NCI-H2107 treated with DMSO at 0.1 percent for 48 hours (cell line): ENCODE results near the gene ADORA2A.

Experiments
- DNase-seq: peaks from one replicate; lab custom pipeline; 2025; ENCODE audit not compliant: unreplicated experiment; lab: John Stamatoyannopoulos, UW

Gene ADORA2A

DNA sequence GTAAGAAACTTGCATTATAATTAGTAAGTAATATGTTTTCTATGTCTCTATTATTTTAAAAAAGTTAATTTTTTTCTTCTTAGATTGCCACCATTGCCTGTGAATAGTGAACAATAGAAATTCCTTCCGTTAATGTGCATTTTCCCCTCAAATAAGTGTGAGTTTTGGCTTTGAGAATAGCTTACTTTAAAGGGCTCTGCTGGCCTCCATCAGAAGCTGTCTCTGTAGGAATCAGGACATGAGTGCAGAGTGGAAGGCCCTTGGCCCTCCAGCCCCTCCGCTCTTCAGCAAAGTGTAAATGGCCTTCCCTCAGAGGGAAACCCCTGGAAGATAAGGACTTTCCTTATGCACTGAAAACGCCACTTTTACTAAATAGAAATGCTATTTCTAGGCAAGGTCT, 24.1 kb upstream of the ADORA2A start:
- DNase-seq: no peak

- no peak for DNase-seq
Measured at GRCh38 chr22:24404561-24405275, 22.7 kb upstream of the ADORA2A start.

- no peak for DNase-seq
Measured at GRCh38 chr22:24405631-24406321, 21.6 kb upstream of the ADORA2A start.

GRCh38 chr22:24406322-24407277, 20.8 kb upstream of the ADORA2A start:
- no peak for DNase-seq

DNA sequence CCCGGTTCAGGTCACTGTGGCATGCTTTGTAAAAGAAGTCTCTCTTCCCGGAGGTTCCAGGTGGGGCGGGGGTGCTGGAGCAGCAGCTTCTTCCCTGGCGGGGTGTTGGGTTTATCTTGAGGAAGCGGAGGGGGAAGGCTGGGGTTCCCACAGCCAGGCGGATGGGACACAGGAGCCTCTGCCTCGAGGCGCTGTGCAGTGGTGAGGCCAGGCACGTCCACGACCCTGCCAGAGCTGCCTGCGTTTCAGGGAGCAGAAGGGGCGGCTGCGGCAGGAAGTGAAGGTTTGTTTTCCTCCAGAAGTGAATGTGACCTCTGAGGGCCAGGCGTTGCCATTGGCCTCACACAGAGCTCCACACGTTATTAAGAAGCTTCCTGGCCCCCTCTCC, 20.1 kb upstream of the ADORA2A start:
- DNase-seq: no peak

DNA sequence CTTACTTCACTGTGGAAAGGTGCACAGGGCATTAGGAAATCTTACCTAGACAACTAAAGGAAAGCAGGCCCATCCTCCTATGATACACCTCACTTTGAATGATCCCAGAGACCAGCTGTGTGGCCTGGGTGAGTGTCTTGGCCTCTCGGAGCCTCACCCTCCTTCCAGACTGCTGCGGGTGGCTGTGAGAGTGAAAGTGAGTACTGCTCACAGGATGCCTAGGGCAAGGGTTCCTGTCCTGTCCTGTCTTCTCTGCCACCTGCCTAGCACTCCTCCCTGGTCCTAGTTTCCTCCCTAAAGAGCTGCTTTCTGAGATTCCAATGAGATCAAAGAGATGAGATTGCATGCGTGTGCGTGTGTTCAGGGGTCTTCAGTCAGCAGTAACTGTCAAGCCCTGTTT, 19.5 kb upstream of the ADORA2A start:
- no peak for DNase-seq

- DNase-seq: no peak
Measured at GRCh38 chr22:24408630-24409029, 18.8 kb upstream of the ADORA2A start.

GRCh38 chr22:24409707-24410106, 17.7 kb upstream of the ADORA2A start:
- no peak for DNase-seq

- DNase-seq: no peak
Measured at GRCh38 chr22:24410110-24410856, 17.1 kb upstream of the ADORA2A start.

GRCh38 chr22:24411256-24412004, 16.0 kb upstream of the ADORA2A start:
- DNase-seq: no peak

DNA sequence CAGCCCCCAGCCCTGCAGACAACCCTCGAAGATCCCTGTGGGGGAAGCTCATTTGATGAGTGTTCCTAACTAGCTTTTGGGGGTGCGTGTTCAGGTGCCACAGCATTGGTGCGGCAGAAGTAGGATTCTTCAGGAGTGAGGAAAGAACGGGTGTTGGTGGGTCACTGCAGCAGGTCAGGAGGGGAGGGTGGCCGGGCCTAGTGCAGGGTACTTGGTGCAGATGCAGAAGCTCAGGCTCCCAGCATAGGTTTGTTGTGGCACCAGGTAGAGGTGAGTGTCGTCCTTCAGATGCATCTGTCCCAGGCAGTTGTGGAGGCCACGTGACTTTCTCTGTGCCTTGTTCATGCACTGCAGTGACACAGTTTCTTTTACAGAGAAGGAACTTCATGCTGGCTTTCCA, 15.1 kb upstream of the ADORA2A start:
- DNase-seq: no peak

DNA sequence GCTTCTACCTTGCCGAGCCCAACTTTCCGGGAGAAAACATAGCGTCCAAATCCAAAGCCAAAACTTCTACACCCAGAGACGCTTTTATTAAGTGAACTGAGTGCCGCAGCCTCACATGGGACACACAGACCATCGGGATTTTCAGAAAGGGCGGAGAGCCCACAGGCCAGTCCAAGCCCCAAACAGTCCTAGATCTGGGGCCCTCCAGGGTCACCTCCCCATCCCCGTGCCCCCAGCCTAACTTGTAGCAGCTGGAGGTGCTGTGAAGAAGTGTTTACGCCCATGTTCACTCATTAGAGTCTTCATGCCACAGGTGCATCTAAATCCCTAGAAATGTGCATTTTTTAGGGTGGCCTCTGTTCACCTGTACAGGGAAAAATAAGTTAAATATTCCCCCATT, 14.1 kb upstream of the ADORA2A start:
- no peak for DNase-seq

DNA sequence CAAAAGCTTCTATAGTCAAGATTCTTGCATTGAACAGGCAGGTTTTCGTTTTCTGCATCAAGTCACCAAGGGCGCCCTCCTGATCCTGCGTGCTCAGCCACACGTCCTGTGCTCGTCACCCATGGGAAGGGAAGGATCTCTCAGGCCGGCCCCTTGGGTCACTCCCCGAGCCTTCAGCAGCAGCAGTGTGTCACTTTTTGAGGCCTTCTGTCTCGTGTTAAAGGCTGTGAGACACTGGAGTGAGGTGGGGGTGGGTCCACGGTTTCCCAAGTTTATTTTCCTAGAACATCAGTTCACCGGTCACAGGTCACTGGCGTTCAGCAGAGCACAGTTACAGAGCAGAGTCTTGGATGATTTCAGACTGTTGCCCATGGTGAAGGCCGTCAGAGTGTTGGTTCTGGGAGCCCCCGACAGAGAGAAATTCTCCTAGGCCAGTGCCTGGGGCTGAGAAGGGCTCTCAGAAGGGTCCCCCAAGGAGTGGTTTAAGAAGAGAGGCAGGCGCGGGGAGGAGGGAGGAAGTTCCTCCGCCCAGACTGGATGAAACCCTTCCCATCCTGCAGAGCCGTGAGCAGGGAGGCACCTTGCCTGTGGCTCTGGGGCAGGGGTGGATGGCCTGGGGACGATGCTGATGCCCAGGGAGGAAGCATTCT, 13.5 kb upstream of the ADORA2A start:
- no peak for DNase-seq

- no peak for DNase-seq
Measured at GRCh38 chr22:24414523-24414922, 12.9 kb upstream of the ADORA2A start.

GRCh38 chr22:24414984-24415945, 12.1 kb upstream of the ADORA2A start:
- no peak for DNase-seq

DNA sequence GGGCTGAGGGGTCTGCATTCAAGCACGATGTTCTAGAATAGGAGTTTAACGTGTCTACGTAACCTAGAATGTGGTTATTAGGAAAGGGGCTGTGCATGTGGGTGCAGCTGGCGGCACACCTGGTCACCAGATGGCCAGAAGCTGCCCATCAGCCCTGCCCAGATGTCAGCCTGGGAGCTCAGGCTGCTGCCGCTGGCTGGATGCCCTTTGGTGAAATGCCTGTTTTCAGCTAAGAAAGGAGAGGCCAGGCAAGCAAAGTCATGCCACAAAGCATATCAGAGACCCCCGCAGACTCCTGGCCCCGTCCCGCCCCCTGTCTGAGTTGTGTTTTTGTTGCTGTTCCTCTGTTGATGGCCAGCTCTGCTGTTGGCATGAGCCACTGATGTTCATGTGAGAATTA, 11.3 kb upstream of the ADORA2A start:
- DNase-seq: no peak

GRCh38 chr22:24416611-24417010, 10.8 kb upstream of the ADORA2A start:
- DNase-seq: no peak

DNA sequence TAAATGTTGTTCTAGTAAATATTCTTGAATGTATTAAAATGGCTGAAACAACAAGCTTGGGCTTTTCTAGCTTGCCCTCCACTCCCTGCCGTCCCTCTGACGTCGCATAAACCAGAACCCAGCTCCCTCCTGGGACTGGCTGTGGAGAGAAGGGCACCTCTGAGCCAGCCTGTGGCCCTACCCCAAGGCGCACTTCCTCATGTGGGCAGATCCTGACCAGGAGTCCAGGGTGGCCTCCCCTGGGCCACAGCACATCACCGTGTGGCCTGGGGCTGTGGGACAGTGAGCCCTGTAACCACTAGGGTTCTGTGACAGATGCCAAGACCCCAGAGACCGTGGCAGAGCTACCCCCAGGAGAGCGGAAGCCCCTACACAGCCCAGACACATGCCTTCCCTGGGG, 10.2 kb upstream of the ADORA2A start:
- no peak for DNase-seq
